Left colon (tissue), 2 donors: ENCODE results near the gene TCF12. TPM values are rescaled to one million over a fixed set of nuclear protein-coding genes. Genes with fewer than 3 reads are reported as not detected.
A peak's percentile ranks its signal among the peaks of the same experiment; 100 is the strongest.

Experiments used
- ATAC-seq: fragments of 200-7000 bp; cut with Tn5 transposase; one replicate; pipeline ENCODE4 v1.9.1; 2020; ENCODE audit warnings: mild to moderate bottlenecking, moderate library complexity
- DNase-seq, 2 donors: peaks; one replicate each; pipeline ENCODE4 v3.0.0-alpha.2; 2020
- intact Hi-C, 2 donors: fragments of 100-400 bp; cut with DNase I in 1 of 2; cut with micrococcal nuclease in 1 of 2; formaldehyde crosslinking; loops; one replicate each; pipeline versions ENCODE4 v1.11.2 to v1.14.0; 2022; cut with DNase I, micrococcal nuclease
- total RNA-seq, 2 donors: library from RNA; stranded (reverse); fragmentation: NEBNext Ultra II Directional; extraction: Animal tissue kit (Norgen Biotek cat#: 25700); gene quantifications; one replicate each; pipeline ENCODE4 v1.2.1, GENCODE V29; 2021
- donor health status: DM: no; HTN: no; CAD: no.
- donor health status: DM: yes; HTN: yes; CAD: no.

The TCF12 gene
- total RNA-seq, 2 donors from 2014 or later: 80.5 to 82.8 TPM

- ATAC-seq (no peak), DNase-seq (no peak)
- intact Hi-C loops: no loop called here
These were observed 365.5 kb downstream of the TCF12 start for GRCh38 chr15:57283774-57284503.

GRCh38 chr15:57284535-57284934 is 366.1 kb downstream of the TCF12 start:
- intact Hi-C loops: no loop called here
- ATAC-seq (no peak), DNase-seq (no peak)

DNA sequence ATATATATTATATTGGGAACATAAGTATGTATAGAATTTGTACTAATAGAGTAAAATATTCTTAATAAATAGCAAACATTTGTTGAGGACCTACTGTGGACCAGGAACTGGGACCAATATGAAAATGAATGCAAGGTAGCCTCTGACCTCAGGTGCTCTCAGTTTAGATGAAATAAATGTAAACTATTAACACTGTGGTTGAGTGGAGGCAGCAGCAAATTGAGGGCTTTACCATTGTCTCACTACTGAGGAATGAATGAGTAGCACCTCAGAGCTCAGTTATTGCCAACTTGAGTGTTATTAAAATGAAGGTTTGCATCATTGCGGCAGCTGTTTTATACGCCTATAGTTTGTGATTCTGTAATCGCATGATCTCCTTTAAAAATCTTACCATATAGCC is 366.9 kb downstream of the TCF12 start:
- intact Hi-C loops: no loop called here
- no peak for DNase-seq
- no peak for ATAC-seq

- ATAC-seq (no peak), DNase-seq (no peak)
- intact Hi-C loops: no loop called here
These were observed 368.1 kb downstream of the TCF12 start for GRCh38 chr15:57286446-57287122.

DNA sequence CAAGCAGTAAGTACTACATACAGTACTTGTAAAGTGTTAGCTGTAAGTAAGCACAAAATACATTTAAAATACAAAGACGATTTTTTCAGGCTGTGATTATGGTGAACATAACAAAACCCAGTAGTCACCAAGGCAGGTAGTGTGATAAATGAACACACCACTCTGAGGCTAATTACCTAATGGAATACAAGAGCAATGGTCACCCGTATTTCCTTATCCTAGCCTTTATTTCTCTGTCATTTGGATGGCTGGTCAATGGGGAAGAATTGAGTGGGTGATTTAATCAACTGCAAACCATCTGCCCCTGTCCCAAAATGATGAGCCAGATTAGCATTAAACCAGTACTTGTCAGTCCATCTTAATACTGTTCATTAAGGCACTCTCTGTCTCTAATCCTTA is 368.7 kb downstream of the TCF12 start:
- intact Hi-C loops: no loop called here
- DNase-seq (no peak), ATAC-seq (no peak)

- DNase-seq: no peak
- intact Hi-C loops: no loop called here
- ATAC-seq: no peak
These were observed 370.6 kb downstream of the TCF12 start for GRCh38 chr15:57288926-57289580.

DNA sequence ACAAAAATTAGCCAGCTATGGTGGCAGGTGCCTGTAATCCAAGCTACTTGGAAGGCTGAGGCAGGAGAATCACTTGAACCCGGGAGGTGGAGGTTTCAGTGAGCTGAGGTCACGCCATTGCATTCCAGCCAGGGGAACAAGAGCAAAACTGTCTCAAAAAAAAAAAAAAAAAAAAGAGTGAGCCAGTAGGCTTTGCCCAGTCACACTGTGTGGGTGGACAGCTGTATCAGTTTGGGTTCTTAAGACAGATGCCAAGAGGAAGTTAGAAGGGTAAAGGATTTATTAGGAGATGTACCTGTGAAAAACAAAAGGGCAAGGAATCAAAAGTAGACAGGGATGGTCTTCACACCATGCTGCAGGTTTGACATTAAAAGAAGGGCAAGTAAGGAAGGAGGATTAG is 371.7 kb downstream of the TCF12 start:
- DNase-seq: no peak
- ATAC-seq: no peak
- intact Hi-C loops: no loop called here

GRCh38 chr15:57290826-57291225 is 372.4 kb downstream of the TCF12 start:
- intact Hi-C loops: no loop called here
- ATAC-seq: no peak

GRCh38 chr15:57296473-57297162 is 378.2 kb downstream of the TCF12 start:
- intact Hi-C loops: no loop called here
- ATAC-seq: peak; percentile 93

More at GRCh38 chr15:57290826-57291225, 372.4 kb downstream of the TCF12 start:
- no peak for DNase-seq

DNA sequence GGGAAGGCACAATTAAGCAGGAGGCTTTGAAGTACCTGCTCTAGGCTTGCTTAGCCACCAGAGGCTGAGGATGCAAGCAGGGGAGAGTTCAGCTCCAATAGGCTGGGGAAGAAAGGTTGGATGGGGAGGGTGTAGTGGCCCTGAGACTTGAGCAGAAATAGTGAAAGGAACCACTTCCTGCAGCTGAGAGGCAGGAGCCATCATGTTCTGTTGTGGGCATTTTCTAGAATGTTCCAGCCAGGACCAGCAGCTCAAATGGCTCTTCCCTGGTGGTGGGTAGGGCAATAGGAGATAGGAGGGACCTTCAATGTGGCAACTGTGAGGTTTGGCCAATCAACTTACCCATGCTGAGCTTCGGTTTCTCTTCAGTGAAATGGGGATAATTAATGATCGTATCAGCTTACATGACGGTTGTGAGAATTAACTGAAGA is 378.7 kb downstream of the TCF12 start:
- peak; percentile 56 for ATAC-seq
- intact Hi-C loops: no loop called here
- DNase-seq: no peak

More at GRCh38 chr15:57296473-57297162, 378.2 kb downstream of the TCF12 start:
- peak in 1 of 2 donors; percentile 52 for DNase-seq

DNA sequence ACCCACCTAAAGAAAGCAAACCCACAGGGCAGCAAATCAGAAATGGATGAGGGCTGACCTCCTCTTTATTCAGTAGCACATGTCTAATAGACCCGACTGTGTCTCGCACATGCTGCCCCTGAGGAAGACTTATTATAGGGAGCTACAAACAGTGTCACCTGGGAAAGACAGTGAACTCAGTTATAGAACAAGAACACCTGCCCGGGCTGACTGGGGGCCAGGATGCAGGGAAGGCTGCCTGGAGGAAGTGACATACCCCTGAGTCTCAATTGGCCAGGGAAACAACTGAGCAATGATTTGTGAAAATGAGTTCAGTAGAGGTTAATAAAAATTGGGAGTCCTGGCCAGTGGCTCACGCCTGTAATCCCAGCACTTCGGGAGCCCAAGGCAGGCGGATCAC is 379.2 kb downstream of the TCF12 start:
- ATAC-seq (no peak), DNase-seq (no peak)
- intact Hi-C loops: no loop called here

- intact Hi-C loops: no loop called here
- DNase-seq: no peak
- no peak for ATAC-seq
These were observed 379.8 kb downstream of the TCF12 start for GRCh38 chr15:57298204-57298603.

DNA sequence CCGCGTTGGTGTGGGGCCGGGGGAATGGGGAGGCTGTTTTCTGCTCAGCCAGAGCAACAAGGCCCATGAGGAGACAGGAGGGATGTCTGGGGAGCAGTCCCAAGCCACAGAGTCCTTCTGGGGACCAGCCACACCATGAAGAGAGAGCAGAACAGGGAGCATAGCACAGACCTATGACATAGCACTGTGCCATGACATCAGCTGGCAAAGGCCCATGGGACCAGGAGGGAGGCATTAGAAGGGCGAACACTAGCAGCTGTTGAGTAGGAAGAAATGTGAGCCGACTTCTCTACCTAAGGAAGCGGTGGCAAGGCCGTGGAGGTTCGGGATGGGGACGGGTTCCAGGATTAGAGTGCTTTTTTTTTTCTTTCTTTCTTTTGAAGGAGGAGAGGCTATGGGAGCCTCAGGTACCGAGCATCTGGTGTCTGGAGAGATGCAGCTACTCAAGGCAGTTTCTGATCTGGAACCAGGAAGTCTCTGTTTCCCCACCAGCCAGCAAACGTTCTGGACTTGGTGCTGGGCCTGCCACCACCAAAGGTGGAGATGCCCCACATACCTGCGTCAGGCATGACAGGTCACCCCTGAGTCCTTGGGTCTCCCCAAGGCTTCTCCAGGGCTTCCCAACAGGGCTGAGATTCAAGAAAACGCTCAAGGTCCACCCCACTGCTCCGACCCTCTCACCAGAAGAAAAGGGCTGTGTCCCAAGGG is 380.6 kb downstream of the TCF12 start:
- ATAC-seq: no peak

DNA sequence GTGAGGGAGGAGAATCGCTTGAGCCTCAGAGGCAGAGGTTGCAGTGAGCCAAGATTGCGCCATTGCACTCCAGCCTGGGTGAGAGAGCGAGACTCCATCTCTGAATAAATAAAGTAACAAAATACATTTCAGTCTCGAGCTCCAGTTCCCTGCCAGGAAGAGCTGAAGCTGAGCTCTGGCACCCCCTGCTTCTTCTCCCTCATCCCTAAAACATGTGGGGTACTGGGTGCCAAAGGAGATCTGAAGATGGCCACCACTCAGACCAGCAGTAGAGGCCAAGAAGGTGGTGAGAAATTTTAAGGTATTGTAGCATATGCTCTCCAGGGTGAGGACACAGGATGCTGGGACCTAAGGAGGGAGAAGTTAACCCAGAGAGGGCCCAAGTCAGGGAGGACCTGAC is 382.9 kb downstream of the TCF12 start:
- ATAC-seq (no peak), DNase-seq (no peak)
- intact Hi-C loops: loop anchor here in 1 of 2 donors (10.0 kb wide), 2 partner anchors 157 to 797 kb away; no protein-coding TSS in a partner anchor

More for the DNA sequence above, 380.6 kb downstream of the TCF12 start:
- no peak for DNase-seq
- intact Hi-C loops: no loop called here

DNA sequence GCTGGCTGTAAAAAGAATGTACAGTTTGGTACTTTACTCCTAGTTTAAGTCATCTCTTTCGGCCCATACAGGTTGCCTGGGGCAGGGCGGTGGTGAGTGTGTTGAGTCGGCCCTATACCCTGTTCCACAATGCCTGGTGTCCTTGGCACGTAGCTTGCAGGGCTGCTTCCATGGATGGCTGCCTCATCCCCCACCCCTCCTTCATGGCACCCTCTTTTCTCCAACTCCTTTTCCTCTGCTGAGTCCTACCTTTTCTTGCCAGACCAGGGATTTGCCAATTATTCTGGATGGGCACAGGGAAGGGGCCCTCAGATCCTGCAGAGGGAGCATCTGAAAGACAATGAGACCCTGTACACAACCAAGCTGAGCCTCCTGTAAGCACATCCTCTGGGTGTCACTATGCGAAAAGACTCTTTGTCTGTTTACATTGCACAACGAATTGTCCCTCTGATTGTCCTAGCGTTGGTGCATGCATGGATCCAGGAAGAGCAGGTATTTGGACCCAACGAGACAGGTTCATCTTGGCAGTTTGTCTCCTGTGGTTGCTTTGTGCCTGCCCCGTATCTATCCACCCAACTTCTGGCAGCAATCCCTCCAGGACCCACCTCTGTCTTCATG is 384.3 kb downstream of the TCF12 start:
- no peak for DNase-seq
- intact Hi-C loops: loop anchor here in 1 of 2 donors (10.0 kb wide), 2 partner anchors 158 to 798 kb away; no protein-coding TSS in a partner anchor
- no peak for ATAC-seq

GRCh38 chr15:57305009-57305408 is 386.6 kb downstream of the TCF12 start:
- ATAC-seq (no peak), DNase-seq (no peak)
- intact Hi-C loops: loop anchor here in 1 of 2 donors (10.0 kb wide), 2 partner anchors 160 to 800 kb away; no protein-coding TSS in a partner anchor

GRCh38 chr15:57306161-57306943 is 387.9 kb downstream of the TCF12 start:
- intact Hi-C loops: loop anchor here in 1 of 2 donors (10.0 kb wide), 2 partner anchors 162 to 802 kb away; no protein-coding TSS in a partner anchor
- ATAC-seq (peak; percentile 82), DNase-seq (peak; percentile 81 to 96)
